ENCODE results near the gene UBC. TPM values are rescaled to one million over a fixed set of nuclear protein-coding genes. Genes with fewer than 3 reads are reported as not detected.
A peak's percentile ranks its signal among the peaks of the same experiment; 100 is the strongest.

Gene UBC
- total and polyA plus RNA-seq, 9 of the 15 experiments (the other 6 are each of a cell fraction or from before 2014, with no cell fraction given) = 533 to 1,153 (median 813) TPM

DNA sequence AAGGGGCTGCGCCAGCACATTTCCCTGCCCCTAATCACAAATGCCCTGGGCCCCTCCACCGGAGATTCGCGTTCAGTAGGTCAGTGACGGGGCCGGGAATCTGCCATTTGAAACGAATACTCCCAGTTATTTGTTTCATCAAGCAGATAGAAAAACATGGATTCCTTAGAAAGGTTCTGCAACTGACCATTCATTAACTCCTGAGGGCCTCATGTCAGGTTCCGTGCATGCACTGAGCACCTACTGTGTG lies 25.6 kb upstream of the UBC start (continued):
- TF ChIP-seq TEAD4 (IDR thresholded peaks at IDR 0.05; ENCODE audit: low read length) (no peak), TEAD4 (CRISPR knock-in tag; IDR thresholded peaks at IDR 0.05; ENCODE audit: borderline replicate concordance) (no peak), TCF3 (CRISPR knock-in tag; IDR thresholded peaks at IDR 0.05) (no peak), IFI16 (CRISPR knock-in tag; IDR thresholded peaks at IDR 0.05) (no peak), CREB1 (IDR thresholded peaks at IDR 0.05) (peak; percentile 2; the same call in 1 of the 2 replicates), CREB1 (CRISPR knock-in tag; IDR thresholded peaks at IDR 0.05) (no peak), SIRT6 (IDR thresholded peaks at IDR 0.05; ENCODE audit: low read depth, low read length) (no peak), MED1 (CRISPR knock-in tag; IDR thresholded peaks at IDR 0.05; ENCODE audit: borderline replicate concordance) (no peak), NCOR1 (IDR thresholded peaks at IDR 0.05) (no peak), ARID2 (IDR thresholded peaks at IDR 0.05) (no peak), FOS (IDR thresholded peaks at IDR 0.05; ENCODE audit: extremely low read depth, insufficient read length) (no peak), ETS2 (tag; IDR thresholded peaks at IDR 0.05; ENCODE audit: borderline replicate concordance, poor library complexity, severe bottlenecking) (no peak)
- TF ChIP-seq, protein P1, sequence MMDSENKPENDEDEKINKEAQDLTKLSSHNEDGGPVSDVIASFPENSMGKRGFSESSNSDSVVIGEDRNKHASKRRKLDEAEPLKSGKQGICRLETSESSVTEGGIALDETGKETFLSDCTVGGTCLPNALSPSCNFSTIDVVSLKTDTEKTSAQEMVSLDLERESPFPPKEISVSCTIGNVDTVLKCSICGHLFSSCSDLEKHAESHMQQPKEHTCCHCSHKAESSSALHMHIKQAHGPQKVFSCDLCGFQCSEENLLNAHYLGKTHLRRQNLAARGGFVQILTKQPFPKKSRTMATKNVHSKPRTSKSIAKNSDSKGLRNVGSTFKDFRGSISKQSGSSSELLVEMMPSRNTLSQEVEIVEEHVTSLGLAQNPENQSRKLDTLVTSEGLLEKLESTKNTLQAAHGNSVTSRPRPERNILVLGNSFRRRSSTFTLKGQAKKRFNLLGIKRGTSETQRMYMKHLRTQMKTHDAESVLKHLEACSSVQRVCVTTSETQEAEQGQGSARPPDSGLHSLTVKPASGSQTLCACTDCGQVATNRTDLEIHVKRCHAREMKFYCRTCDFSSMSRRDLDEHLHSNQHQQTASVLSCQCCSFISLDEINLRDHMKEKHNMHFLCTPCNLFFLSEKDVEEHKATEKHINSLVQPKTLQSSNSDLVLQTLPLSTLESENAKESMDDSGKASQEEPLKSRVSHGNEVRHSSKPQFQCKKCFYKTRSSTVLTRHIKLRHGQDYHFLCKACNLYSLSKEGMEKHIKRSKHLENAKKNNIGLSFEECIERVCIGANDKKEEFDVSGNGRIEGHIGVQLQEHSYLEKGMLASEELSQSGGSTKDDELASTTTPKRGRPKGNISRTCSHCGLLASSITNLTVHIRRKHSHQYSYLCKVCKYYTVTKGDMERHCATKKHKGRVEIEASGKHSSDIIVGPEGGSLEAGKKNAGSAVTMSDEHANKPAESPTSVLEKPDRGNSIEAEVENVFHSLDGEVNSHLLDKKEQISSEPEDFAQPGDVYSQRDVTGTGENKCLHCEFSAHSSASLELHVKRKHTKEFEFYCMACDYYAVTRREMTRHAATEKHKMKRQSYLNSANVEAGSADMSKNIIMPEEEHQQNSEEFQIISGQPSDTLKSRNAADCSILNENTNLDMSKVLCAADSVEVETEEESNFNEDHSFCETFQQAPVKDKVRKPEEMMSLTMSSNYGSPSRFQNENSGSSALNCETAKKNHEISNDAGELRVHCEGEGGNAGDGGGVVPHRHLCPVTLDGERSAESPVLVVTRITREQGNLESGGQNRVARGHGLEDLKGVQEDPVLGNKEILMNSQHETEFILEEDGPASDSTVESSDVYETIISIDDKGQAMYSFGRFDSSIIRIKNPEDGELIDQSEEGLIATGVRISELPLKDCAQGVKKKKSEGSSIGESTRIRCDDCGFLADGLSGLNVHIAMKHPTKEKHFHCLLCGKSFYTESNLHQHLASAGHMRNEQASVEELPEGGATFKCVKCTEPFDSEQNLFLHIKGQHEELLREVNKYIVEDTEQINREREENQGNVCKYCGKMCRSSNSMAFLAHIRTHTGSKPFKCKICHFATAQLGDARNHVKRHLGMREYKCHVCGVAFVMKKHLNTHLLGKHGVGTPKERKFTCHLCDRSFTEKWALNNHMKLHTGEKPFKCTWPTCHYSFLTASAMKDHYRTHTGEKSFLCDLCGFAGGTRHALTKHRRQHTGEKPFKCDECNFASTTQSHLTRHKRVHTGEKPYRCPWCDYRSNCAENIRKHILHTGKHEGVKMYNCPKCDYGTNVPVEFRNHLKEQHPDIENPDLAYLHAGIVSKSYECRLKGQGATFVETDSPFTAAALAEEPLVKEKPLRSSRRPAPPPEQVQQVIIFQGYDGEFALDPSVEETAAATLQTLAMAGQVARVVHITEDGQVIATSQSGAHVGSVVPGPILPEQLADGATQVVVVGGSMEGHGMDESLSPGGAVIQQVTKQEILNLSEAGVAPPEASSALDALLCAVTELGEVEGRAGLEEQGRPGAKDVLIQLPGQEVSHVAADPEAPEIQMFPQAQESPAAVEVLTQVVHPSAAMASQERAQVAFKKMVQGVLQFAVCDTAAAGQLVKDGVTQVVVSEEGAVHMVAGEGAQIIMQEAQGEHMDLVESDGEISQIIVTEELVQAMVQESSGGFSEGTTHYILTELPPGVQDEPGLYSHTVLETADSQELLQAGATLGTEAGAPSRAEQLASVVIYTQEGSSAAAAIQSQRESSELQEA (IDR thresholded peaks at IDR 0.05; ENCODE audit: low read depth) = no peak
- TF ChIP-seq, protein P2, sequence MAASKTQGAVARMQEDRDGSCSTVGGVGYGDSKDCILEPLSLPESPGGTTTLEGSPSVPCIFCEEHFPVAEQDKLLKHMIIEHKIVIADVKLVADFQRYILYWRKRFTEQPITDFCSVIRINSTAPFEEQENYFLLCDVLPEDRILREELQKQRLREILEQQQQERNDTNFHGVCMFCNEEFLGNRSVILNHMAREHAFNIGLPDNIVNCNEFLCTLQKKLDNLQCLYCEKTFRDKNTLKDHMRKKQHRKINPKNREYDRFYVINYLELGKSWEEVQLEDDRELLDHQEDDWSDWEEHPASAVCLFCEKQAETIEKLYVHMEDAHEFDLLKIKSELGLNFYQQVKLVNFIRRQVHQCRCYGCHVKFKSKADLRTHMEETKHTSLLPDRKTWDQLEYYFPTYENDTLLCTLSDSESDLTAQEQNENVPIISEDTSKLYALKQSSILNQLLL (CRISPR knock-in tag; IDR thresholded peaks at IDR 0.05; ENCODE audit: borderline replicate concordance) = 0 out of 2 replicates have a peak, but pooled peaks have one; percentile 4

Data from K562 (cell line).